Endothelial cell (in vitro differentiated cells): Measurements from ENCODE around the gene MRPL24. TPM values are rescaled to one million over a fixed set of nuclear protein-coding genes. Genes with fewer than 3 reads are reported as not detected.
"Not testable (repeated sequence)": the region's sequence is repeated elsewhere in the genome, so short reads cannot be mapped to it uniquely, and the experiment has no call there.

Source experiments
- DNase-seq: peaks from one replicate; pipeline ENCODE4 v3.0.0; 2021; ENCODE audit warnings: low spot score
- H3K27ac Mint-ChIP-seq: one replicate; pipeline ENCODE4 v1.8.0; 2021; ENCODE audit warnings: mixed read lengths, inconsistent platforms; ENCODE audit not compliant: unreplicated experiment
- H3K27me3 Mint-ChIP-seq: one replicate; pipeline ENCODE4 v1.8.0; 2021; ENCODE audit warnings: mild to moderate bottlenecking, moderate library complexity, mixed read lengths, inconsistent platforms; ENCODE audit not compliant: unreplicated experiment
- H3K36me3 Mint-ChIP-seq: one replicate; pipeline ENCODE4 v1.8.0; 2021; ENCODE audit warnings: mild to moderate bottlenecking, low read depth, mixed read lengths, inconsistent platforms; ENCODE audit not compliant: unreplicated experiment
- H3K4me1 Mint-ChIP-seq: one replicate; pipeline ENCODE4 v1.8.0; 2021; ENCODE audit warnings: mild to moderate bottlenecking, mixed read lengths, inconsistent platforms; ENCODE audit not compliant: unreplicated experiment
- H3K4me3 Mint-ChIP-seq: one replicate; pipeline ENCODE4 v1.8.0; 2021; ENCODE audit warnings: mild to moderate bottlenecking, mixed read lengths, inconsistent platforms; ENCODE audit not compliant: unreplicated experiment
- H3K9me3 Mint-ChIP-seq: one replicate; pipeline ENCODE4 v1.8.0; 2021; ENCODE audit warnings: mixed read lengths, inconsistent platforms; ENCODE audit not compliant: unreplicated experiment
- CTCF ChIP-seq: fragments of 200-600 bp; sonication (generic); IDR thresholded peaks from one replicate; pipeline ENCODE4 v1.5.0; 2021; ENCODE audit warnings: antibody characterized with exemption; ENCODE audit not compliant: unreplicated experiment
- total RNA-seq: library from RNA; stranded (reverse); fragmentation: NEBNext Ultra II Directional; extraction: Animal tissue kit (Norgen Biotek cat#: 25700); gene quantifications from one replicate; pipeline ENCODE4 v1.2.1, GENCODE V29; 2021; ENCODE audit not compliant: unreplicated experiment

The MRPL24 gene
- total RNA-seq, 1 donor from 2014 or later = 26.7 TPM

GRCh38 chr1:156760796-156761104 is 19.9 kb upstream of the MRPL24 start:
- Mint-ChIP-seq H3K27me3 (peaks cover 2% of the 10 kb centered on the region), H3K9me3 (no peaks in the 10 kb centered on the region), H3K4me1 (no peaks in the 10 kb centered on the region), H3K4me3 (no peak overlapping the region), H3K27ac (no peak overlapping the region), H3K36me3 (no peaks in the 10 kb centered on the region)
- TF ChIP-seq CTCF = no peak
- no peak for DNase-seq

GRCh38 chr1:156760092-156760795 is 19.4 kb upstream of the MRPL24 start:
- Mint-ChIP-seq H3K27me3 (peaks cover 4% of the 10 kb centered on the region), H3K9me3 (no peaks in the 10 kb centered on the region), H3K36me3 (no peaks in the 10 kb centered on the region), H3K4me1 (no peaks in the 10 kb centered on the region), H3K4me3 (no peak overlapping the region), H3K27ac (no peak overlapping the region)
- TF ChIP-seq CTCF = no peak
- no peak for DNase-seq

GRCh38 chr1:156757572-156758253 is 16.8 kb upstream of the MRPL24 start:
- H3K4me1 Mint-ChIP-seq, H3K27ac Mint-ChIP-seq, H3K36me3 Mint-ChIP-seq, DNase-seq, H3K9me3 Mint-ChIP-seq, H3K27me3 Mint-ChIP-seq, H3K4me3 Mint-ChIP-seq: not testable (repeated sequence)

GRCh38 chr1:156756355-156756754 is 15.5 kb upstream of the MRPL24 start:
- no peak for TF ChIP-seq CTCF
- no peaks in the 10 kb centered on the region for H3K9me3 Mint-ChIP-seq
- no peak for DNase-seq
- H3K4me1 Mint-ChIP-seq = peaks cover 13% of the 10 kb centered on the region
- H3K4me3 Mint-ChIP-seq = no peak overlapping the region
- no peak overlapping the region for H3K27ac Mint-ChIP-seq
- H3K27me3 Mint-ChIP-seq = peaks cover 6% of the 10 kb centered on the region
- H3K36me3 Mint-ChIP-seq = no peaks in the 10 kb centered on the region

GRCh38 chr1:156755527-156755950 is 14.7 kb upstream of the MRPL24 start:
- Mint-ChIP-seq H3K9me3 (no peaks in the 10 kb centered on the region), H3K4me1 (peaks cover 14% of the 10 kb centered on the region), H3K4me3 (no peak overlapping the region), H3K36me3 (no peaks in the 10 kb centered on the region), H3K27me3 (peaks cover 6% of the 10 kb centered on the region), H3K27ac (no peak overlapping the region)
- no peak for DNase-seq
- no peak for TF ChIP-seq CTCF
